PC-3 (cell line): ENCODE results near the gene RPLP1. TPM values are rescaled to one million over a fixed set of nuclear protein-coding genes. Genes with fewer than 3 reads are reported as not detected.

ENCODE experiments used
- ATAC-seq: fragments of 200-7000 bp; cut with Tn5 transposase; 2 replicates; pipeline ENCODE4 v1.9.1; 2020; ENCODE audit warnings: mild to moderate bottlenecking, moderate library complexity
- BruUV-seq: library from RNA; stranded (reverse); fragments of 400-500 nt; replicated peaks from 2 replicates; lab custom pipeline; 2021; lab: Mats Ljungman, UMichigan
- CTCF ChIA-PET: fragments of 300-600 bp; sonication (Branson Sonifier 250); formaldehyde crosslinking; loops from one replicate; lab custom pipeline; 2022; ENCODE audit warnings: antibody characterized with exemption; lab: Charles Lee
- POLR2A ChIA-PET: fragments of 300-600 bp; sonication (Branson Sonifier 250); formaldehyde crosslinking; loops from one replicate; lab custom pipeline; 2022; ENCODE audit warnings: antibody characterized with exemption; ENCODE audit not compliant: unreplicated experiment; lab: Charles Lee
- DNase-seq: peaks from one replicate; pipeline ENCODE4 v3.0.0-alpha.2; 2015
- H2AFZ ChIP-seq: fragments of 300-600 bp; sonication (generic); 2 replicates; pipeline ENCODE4 v1.6.0; 2016; ENCODE audit warnings: antibody characterized with exemption, low read length
- H3F3A ChIP-seq: fragments of 300-600 bp; sonication (generic); one replicate; pipeline ENCODE4 v1.6.0; 2017; ENCODE audit warnings: antibody characterized with exemption, low read length, control low read depth, mild to moderate bottlenecking; ENCODE audit not compliant: unreplicated experiment
- H3K27ac ChIP-seq: fragments of 300-600 bp; sonication (generic); 2 replicates; pipeline ENCODE4 v1.5.1; 2016; ENCODE audit warnings: mild to moderate bottlenecking, low read length
- H3K27me3 ChIP-seq: fragments of 300-600 bp; sonication (generic); 2 replicates; pipeline ENCODE4 v1.6.1; 2016; ENCODE audit warnings: low read length, mixed read lengths
- H3K36me3 ChIP-seq: fragments of 300-600 bp; sonication (generic); 2 replicates; pipeline ENCODE4 v1.6.1; 2016; ENCODE audit warnings: low read depth, mixed run types, low read length, mixed read lengths
- H3K4me1 ChIP-seq: fragments of 300-600 bp; sonication (generic); 2 replicates; pipeline ENCODE4 v1.5.1; 2016; ENCODE audit warnings: low read length; ENCODE audit not compliant: insufficient read depth
- H3K4me2 ChIP-seq: fragments of 300-600 bp; sonication (generic); 2 replicates; pipeline ENCODE4 v1.6.0; 2016; ENCODE audit warnings: low read length
- H3K4me3 ChIP-seq: fragments of 300-600 bp; sonication (generic); 2 replicates; pipeline ENCODE4 v1.5.1; 2016; ENCODE audit warnings: mild to moderate bottlenecking, low read length, mixed read lengths
- H3K79me2 ChIP-seq: fragments of 300-600 bp; sonication (generic); 2 replicates; pipeline ENCODE4 v1.6.1; 2017; ENCODE audit warnings: low read length, mixed read lengths
- H3K9ac ChIP-seq: fragments of 300-600 bp; sonication (generic); 2 replicates; pipeline ENCODE4 v1.6.0; 2016; ENCODE audit warnings: mild to moderate bottlenecking, low read length
- H3K9me2 ChIP-seq: fragments of 300-600 bp; sonication (generic); replicated peaks from 2 replicates; pipeline ENCODE4 v1.6.1; 2016; ENCODE audit warnings: mixed run types, low read length, mixed read lengths
- H3K9me3 ChIP-seq: fragments of 300-600 bp; sonication (generic); 2 replicates; pipeline ENCODE4 v1.6.1; 2016; ENCODE audit warnings: low read length, mixed read lengths
- H4K20me1 ChIP-seq: fragments of 300-600 bp; sonication (generic); 2 replicates; pipeline ENCODE4 v1.6.1; 2016; ENCODE audit warnings: low read length, mixed read lengths
- CTCF ChIP-seq: fragments of 300-600 bp; sonication (generic); conservative IDR thresholded peaks from 2 replicates; pipeline ENCODE4 v1.5.1; 2017; ENCODE audit warnings: antibody characterized with exemption, low read depth, mild to moderate bottlenecking, low read length
- EZH2 ChIP-seq: fragments of 300-600 bp; sonication (generic); IDR thresholded peaks from one replicate; pipeline ENCODE4 v1.6.1; 2017; ENCODE audit warnings: antibody characterized with exemption, mild to moderate bottlenecking, low read length; ENCODE audit not compliant: unreplicated experiment
- EZH2phosphoT487 ChIP-seq: fragments of 300-600 bp; sonication (generic); IDR thresholded peaks from 2 replicates; pipeline ENCODE4 v1.6.1; 2018; ENCODE audit warnings: mild to moderate bottlenecking, antibody characterized with exemption, low read length, borderline replicate concordance
- intact Hi-C: fragments of 100-400 bp; cut with micrococcal nuclease; formaldehyde crosslinking; loops from 2 replicates; pipeline ENCODE4 v1.9.0; 2023
- total RNA-seq: library from RNA; depleted of rRNA; stranded (reverse); fragments of >200 nt; gene quantifications from 2 replicates; pipeline ENCODE4 v1.2.3, GENCODE V29; 2014

The RPLP1 gene
- total RNA-seq, 1 experiment from 2014 or later = 253 TPM

DNA sequence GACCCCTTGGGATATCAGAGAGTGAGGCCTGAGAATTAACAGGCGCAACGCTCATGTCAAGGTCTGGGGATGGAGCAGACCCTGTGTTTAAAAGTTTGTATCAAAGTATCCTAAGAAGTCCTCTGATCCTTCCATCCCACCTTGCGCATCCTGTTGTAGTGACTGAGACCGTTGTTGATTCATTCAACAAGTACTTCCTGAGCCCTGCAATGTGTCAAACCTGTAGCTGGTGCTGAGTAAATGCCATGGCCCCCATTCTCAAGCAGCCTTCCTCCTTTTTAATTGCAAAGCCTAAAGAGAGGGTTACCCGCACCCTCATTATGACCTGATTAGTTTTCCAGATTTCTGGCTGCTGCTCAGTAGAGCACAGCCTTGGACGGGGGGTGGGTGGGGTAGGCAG lies 46.4 kb downstream of the RPLP1 start:
- POLR2A ChIA-PET = no interaction called here
- Histone ChIP-seq H2AFZ (no peak overlapping the region), H3K9ac (no peak overlapping the region), H3K27ac (no peak overlapping the region), H3K79me2 (no peaks in the 10 kb centered on the region), H3K9me3 (no peaks in the 10 kb centered on the region), H3F3A (no peaks in the 10 kb centered on the region), H3K36me3 (no peaks in the 10 kb centered on the region), H3K4me1 (no peaks in the 10 kb centered on the region), H3K4me3 (no peak overlapping the region), H3K4me2 (no peak overlapping the region), H3K9me2 (no peaks in the 10 kb centered on the region), H4K20me1 (no peaks in the 10 kb centered on the region), H3K27me3 (no peaks in the 10 kb centered on the region)
- ATAC-seq (no peak), DNase-seq (no peak)
- BruUV-seq = no TSS peak
- intact Hi-C loops = no loop called here
- CTCF ChIA-PET = no interaction called here
- TF ChIP-seq CTCF (no peak), EZH2 (no peak), EZH2phosphoT487 (no peak)

- H3K9me2 ChIP-seq = no peaks in the 10 kb centered on the region
- no peaks in the 10 kb centered on the region for H3K79me2 ChIP-seq
- intact Hi-C loops = no loop called here
- no peaks in the 10 kb centered on the region for H3K9me3 ChIP-seq
- DNase-seq (no peak), ATAC-seq (no peak)
- H3K36me3 ChIP-seq = no peaks in the 10 kb centered on the region
- no peak overlapping the region for H2AFZ ChIP-seq
- H3K27ac ChIP-seq = no peak overlapping the region
- H3K4me1 ChIP-seq = no peaks in the 10 kb centered on the region
- ChIA-PET CTCF (no interaction called here), POLR2A (no interaction called here)
- TF ChIP-seq CTCF (no peak), EZH2phosphoT487 (no peak), EZH2 (no peak)
- H3K4me2 ChIP-seq = no peak overlapping the region
- H3K4me3 ChIP-seq = no peak overlapping the region
- no peaks in the 10 kb centered on the region for H3K27me3 ChIP-seq
- H4K20me1 ChIP-seq = no peaks in the 10 kb centered on the region
- no TSS peak for BruUV-seq
- no peak overlapping the region for H3K9ac ChIP-seq
- no peaks in the 10 kb centered on the region for H3F3A ChIP-seq
Observed at GRCh38 chr15:69499521-69500211, 47.0 kb downstream of the RPLP1 start.

DNA sequence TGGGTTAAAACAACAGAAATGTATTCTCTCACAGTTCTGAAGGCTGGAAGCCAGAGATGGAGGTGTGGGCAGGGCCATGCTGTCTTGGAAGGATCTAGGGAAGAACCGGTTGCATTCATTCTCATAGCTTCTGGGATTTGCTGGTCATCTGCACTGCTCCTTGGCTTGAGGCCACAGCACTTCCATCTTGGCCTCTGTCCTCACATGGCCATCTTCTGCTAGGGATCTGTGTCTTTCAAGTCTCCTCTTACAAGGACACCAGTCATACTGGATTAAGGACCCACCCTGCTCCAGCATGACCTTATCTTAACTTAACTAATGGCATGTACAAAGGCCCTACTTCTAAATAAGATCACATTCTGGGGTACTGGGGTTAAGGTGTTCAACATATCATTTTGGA lies 47.7 kb downstream of the RPLP1 start:
- no TSS peak for BruUV-seq
- H3K9me2 ChIP-seq = no peaks in the 10 kb centered on the region
- no peak overlapping the region for H3K27ac ChIP-seq
- H3K79me2 ChIP-seq = no peaks in the 10 kb centered on the region
- H3K9me3 ChIP-seq = no peaks in the 10 kb centered on the region
- intact Hi-C loops = no loop called here
- ChIA-PET CTCF (no interaction called here), POLR2A (no interaction called here)
- no peak overlapping the region for H2AFZ ChIP-seq
- H3K4me1 ChIP-seq = no peaks in the 10 kb centered on the region
- H3K9ac ChIP-seq = no peak overlapping the region
- TF ChIP-seq EZH2phosphoT487 (no peak), EZH2 (no peak), CTCF (no peak)
- H3K4me3 ChIP-seq = no peak overlapping the region
- no peaks in the 10 kb centered on the region for H3F3A ChIP-seq
- DNase-seq (no peak), ATAC-seq (no peak)
- no peak overlapping the region for H3K4me2 ChIP-seq
- H3K27me3 ChIP-seq = no peaks in the 10 kb centered on the region
- H3K36me3 ChIP-seq = no peaks in the 10 kb centered on the region
- H4K20me1 ChIP-seq = no peaks in the 10 kb centered on the region
